Activated naive CD8-positive, alpha-beta T cell treated with anti-CD3 and anti-CD28 coated beads, Interleukin-2, amount 10 ng/mL, durations not matched to agents 7 days and 5 days (primary cell): ENCODE results near the gene CLN6. TPM values are rescaled to one million over a fixed set of nuclear protein-coding genes. Genes with fewer than 3 reads are reported as not detected.

ENCODE experiments used
- ATAC-seq: fragments of 150-1000 bp; cut with Tn5 transposase; one replicate; pipeline ENCODE4 v1.10.0; 2021; ENCODE audit warnings: low read depth, moderate library complexity
- POLR2A ChIA-PET: fragments of 350-600 bp; sonication (Branson Sonifier 250); formaldehyde crosslinking; loops from one replicate; lab custom pipeline; 2021; ENCODE audit warnings: antibody characterized with exemption; lab: Charles Lee
- DNase-seq: peaks from one replicate; pipeline ENCODE4 v3.0.0; 2021
- H3K27ac Mint-ChIP-seq: one replicate; pipeline ENCODE4 v1.8.0; 2022; ENCODE audit warnings: mild to moderate bottlenecking, mixed read lengths
- H3K27me3 Mint-ChIP-seq: one replicate; pipeline ENCODE4 v1.8.0; 2022; ENCODE audit warnings: mild to moderate bottlenecking, moderate library complexity, mixed read lengths
- H3K36me3 Mint-ChIP-seq: one replicate; pipeline ENCODE4 v1.8.0; 2021; ENCODE audit warnings: mild to moderate bottlenecking, mixed read lengths
- H3K4me1 Mint-ChIP-seq: one replicate; pipeline ENCODE4 v1.8.0; 2021; ENCODE audit warnings: mixed read lengths
- H3K4me3 Mint-ChIP-seq: one replicate; pipeline ENCODE4 v1.8.0; 2022; ENCODE audit warnings: mild to moderate bottlenecking, moderate library complexity, mixed read lengths
- H3K9me3 Mint-ChIP-seq: one replicate; pipeline ENCODE4 v1.8.0; 2021; ENCODE audit warnings: mixed read lengths
- total RNA-seq, 2 experiments: library from RNA; stranded (reverse); gene quantifications; one replicate each; pipeline ENCODE4 v1.2.3, GENCODE V29; 2021

The CLN6 gene
- total RNA-seq, 2 experiments from 2014 or later: 38.4 to 42.1 TPM

DNA sequence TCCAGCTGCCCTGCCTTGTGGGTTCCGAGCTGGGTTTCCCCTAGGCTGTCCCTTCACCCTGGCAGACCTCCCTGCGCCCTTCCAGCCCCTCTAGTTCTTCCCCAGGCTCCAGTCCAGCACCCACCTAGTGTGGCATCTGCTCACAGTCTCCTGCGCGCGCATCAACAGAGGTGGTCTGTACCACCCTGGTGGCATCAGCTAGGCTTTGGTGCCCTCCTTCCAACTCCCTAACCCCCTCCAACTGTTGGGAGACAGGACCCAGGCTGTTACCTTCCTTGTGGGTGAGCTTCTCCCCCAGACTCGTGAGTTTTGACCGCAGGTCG, 32.4 kb downstream of the CLN6 start:
- POLR2A ChIA-PET: interaction anchor here (0.7 kb wide), 1 partner anchor 80 kb away, joined by 3 read pairs; the partner anchor contains the start of gene FEM1B

DNA sequence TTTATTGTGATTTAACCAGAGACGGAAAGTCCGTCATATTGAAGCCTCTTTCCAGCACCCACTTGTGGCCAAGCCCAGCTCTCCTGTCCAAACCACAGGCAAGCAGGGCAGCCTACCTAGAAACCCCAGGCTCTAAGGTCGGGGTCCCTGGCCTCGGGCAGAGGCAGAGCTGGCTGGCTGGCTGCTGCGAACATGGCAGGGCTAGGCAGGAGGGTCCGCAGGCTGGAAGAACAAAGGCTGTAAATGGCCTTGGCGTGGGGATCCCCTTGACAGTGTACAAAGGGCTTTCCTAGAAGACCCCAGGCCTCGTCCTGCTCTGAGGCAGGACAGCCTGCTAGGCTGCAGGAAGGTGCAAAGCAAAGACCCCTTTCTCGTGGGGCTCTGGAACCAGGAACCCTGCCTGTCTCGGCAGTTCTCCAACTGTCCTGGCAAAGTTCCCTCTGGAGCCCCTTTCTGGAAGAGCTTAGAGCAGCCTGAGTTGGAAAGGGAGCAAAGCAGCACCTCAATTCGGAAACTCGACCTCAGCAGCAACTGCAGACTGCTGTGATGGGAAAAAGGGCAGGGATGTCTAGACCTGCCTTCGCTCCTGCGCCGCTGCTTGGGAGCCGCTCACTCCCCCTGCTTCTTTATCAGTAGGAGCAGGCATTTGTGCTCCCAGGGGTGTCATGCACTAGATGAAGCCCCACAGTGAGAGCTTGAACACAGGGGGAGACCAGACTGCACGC, 32.9 kb downstream of the CLN6 start:
- Mint-ChIP-seq H3K27me3 (no peaks in the 10 kb centered on the region), H3K4me3 (no peak overlapping the region), H3K36me3 (peaks cover 17% of the 10 kb centered on the region), H3K27ac (no peak overlapping the region), H3K4me1 (no peaks in the 10 kb centered on the region), H3K9me3 (no peaks in the 10 kb centered on the region)
- no peak for ATAC-seq
- no peak for DNase-seq
- POLR2A ChIA-PET: interaction anchor here (0.7 kb wide), 1 partner anchor 81 kb away, joined by 3 read pairs; the partner anchor contains the start of gene FEM1B

More for the DNA sequence above, 32.4 kb downstream of the CLN6 start:
- Mint-ChIP-seq H3K4me3 (no peak overlapping the region), H3K27me3 (no peaks in the 10 kb centered on the region), H3K4me1 (no peaks in the 10 kb centered on the region), H3K27ac (no peak overlapping the region), H3K9me3 (no peaks in the 10 kb centered on the region), H3K36me3 (peaks cover 17% of the 10 kb centered on the region)
- ATAC-seq: no peak
- DNase-seq: no peak

GRCh38 chr15:68195336-68196112, 34.0 kb downstream of the CLN6 start:
- DNase-seq (no peak), ATAC-seq (no peak)
- Mint-ChIP-seq H3K4me3 (no peak overlapping the region), H3K9me3 (no peaks in the 10 kb centered on the region), H3K36me3 (peaks cover 18% of the 10 kb centered on the region), H3K27me3 (no peaks in the 10 kb centered on the region), H3K4me1 (no peaks in the 10 kb centered on the region), H3K27ac (no peak overlapping the region)
- POLR2A ChIA-PET: interaction anchor here (1.3 kb wide), 1 partner anchor 34 kb away, joined by 8 read pairs; the partner anchor contains the start of gene CLN6

DNA sequence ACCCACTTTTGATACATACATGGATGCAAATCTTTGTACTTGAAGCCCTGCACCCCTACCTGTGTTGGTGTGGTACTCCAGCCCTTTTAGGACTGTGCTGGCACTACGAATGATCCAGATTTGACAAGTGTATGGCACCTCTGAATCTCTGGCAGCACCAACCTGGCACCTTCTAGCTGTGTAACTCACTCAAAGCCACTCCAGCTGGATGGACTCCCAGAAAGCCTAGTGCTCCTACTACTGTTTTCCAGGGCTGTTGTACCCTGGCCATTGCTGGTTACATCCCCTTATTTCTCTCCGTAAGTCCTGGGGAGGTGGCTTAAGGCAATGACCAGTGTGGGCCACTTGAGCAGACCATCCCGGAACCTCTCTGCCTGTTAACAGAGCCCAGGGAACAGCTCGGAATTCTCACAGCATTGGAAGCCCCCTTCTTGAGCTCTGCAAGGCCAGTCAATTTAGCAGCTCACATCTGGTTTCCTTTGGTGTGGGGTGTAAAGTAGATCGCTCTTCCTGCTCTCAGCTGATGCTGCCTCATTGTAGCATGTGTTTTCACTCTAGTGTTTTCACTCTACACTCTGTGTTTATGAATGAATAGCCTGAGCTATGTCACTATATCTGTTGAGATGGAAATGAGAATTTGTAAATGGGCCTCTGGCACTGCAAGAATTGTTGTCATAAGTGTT, 36.6 kb downstream of the CLN6 start:
- peaks cover 9% of the 10 kb centered on the region for H3K4me1 Mint-ChIP-seq
- no peak for DNase-seq
- no peak for ATAC-seq
- peaks cover 34% of the 10 kb centered on the region for H3K36me3 Mint-ChIP-seq
- H3K27ac Mint-ChIP-seq: peak overlapping the region; percentile 32
- H3K27me3 Mint-ChIP-seq: no peaks in the 10 kb centered on the region
- POLR2A ChIA-PET: no interaction called here
- H3K4me3 Mint-ChIP-seq: no peak overlapping the region
- H3K9me3 Mint-ChIP-seq: no peaks in the 10 kb centered on the region

DNA sequence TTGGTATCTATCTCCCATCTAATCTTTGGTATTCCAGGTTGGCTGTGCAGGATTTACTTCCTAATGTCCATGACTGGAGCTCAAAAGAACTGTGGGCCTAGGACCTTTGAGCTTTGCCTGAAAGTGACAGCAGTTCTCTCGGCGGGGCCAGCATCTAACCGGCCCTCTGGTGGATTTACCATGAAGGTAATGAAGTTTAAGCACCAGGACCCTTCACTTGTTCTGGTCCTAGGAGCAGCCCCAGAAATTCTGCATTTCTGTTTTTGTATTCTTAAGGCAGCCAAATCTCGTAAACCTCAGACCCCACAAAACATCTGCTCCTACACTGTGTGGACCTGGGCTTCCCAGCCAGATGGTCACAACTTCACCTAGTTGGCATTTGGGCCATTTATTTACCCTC, 37.4 kb downstream of the CLN6 start:
- no peak overlapping the region for H3K4me3 Mint-ChIP-seq
- POLR2A ChIA-PET: no interaction called here
- peaks cover 9% of the 10 kb centered on the region for H3K4me1 Mint-ChIP-seq
- peaks cover 35% of the 10 kb centered on the region for H3K36me3 Mint-ChIP-seq
- no peaks in the 10 kb centered on the region for H3K27me3 Mint-ChIP-seq
- no peaks in the 10 kb centered on the region for H3K9me3 Mint-ChIP-seq
- no peak overlapping the region for H3K27ac Mint-ChIP-seq
- ATAC-seq (no peak), DNase-seq (no peak)

DNA sequence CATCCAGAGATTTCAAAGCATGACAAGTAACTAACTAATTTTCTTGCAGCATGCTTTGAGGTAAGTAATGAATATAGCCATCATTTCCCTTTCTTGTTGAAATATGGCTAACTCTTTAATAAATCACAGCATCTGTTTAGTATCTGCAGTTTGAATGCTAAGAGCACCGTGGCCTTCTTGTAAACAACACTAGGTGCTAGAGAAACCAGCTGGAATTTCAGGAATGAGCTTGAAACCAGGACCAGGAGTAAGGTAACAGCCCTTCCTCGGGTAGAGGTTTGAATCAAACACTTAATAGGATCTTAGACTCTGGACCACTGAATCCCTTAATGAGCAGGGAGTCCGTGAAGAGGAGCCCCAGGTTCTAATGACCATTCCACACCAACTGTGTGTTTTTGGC, 38.0 kb downstream of the CLN6 start:
- Mint-ChIP-seq H3K9me3 (no peaks in the 10 kb centered on the region), H3K27me3 (no peaks in the 10 kb centered on the region), H3K36me3 (peaks cover 34% of the 10 kb centered on the region), H3K27ac (no peak overlapping the region), H3K4me3 (no peak overlapping the region), H3K4me1 (peaks cover 9% of the 10 kb centered on the region)
- ATAC-seq (no peak), DNase-seq (no peak)
- POLR2A ChIA-PET: no interaction called here

GRCh38 chr15:68190048-68190447, 39.5 kb downstream of the CLN6 start:
- ATAC-seq (no peak), DNase-seq (no peak)
- peaks cover 39% of the 10 kb centered on the region for H3K36me3 Mint-ChIP-seq
- H3K4me1 Mint-ChIP-seq: peaks cover 11% of the 10 kb centered on the region
- H3K4me3 Mint-ChIP-seq: no peak overlapping the region
- H3K27me3 Mint-ChIP-seq: no peaks in the 10 kb centered on the region
- POLR2A ChIA-PET: no interaction called here
- no peaks in the 10 kb centered on the region for H3K9me3 Mint-ChIP-seq
- no peak overlapping the region for H3K27ac Mint-ChIP-seq

DNA sequence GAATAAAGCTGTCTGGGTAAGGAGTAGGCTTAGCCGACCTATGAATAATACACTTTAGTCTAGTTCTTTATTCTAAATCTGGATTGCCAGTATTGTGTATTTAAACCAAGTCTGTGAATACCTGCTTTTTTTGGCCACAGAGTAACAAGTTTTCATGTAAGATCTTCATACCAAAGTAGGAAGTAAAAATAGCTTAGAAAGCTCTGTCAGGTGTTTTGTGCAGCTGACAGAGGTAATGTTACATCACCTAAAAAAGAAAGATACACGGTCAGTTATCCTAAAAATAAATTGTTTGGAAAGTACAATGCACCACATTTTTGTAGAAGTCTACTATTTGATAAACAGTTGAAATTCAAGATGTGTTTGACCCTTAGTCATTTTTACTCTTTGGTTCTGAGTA, 40.9 kb downstream of the CLN6 start:
- DNase-seq: no peak
- POLR2A ChIA-PET: no interaction called here
- H3K36me3 Mint-ChIP-seq: peaks cover 50% of the 10 kb centered on the region

GRCh38 chr15:68187559-68187958, 42.0 kb downstream of the CLN6 start:
- Mint-ChIP-seq H3K27me3 (no peaks in the 10 kb centered on the region), H3K9me3 (no peaks in the 10 kb centered on the region), H3K4me3 (no peak overlapping the region), H3K4me1 (peaks cover 12% of the 10 kb centered on the region), H3K36me3 (peaks cover 50% of the 10 kb centered on the region), H3K27ac (no peak overlapping the region)
- POLR2A ChIA-PET: no interaction called here
- no peak for ATAC-seq
- DNase-seq: no peak

More for the DNA sequence above, 40.9 kb downstream of the CLN6 start:
- Mint-ChIP-seq H3K4me1 (peaks cover 12% of the 10 kb centered on the region), H3K4me3 (no peak overlapping the region), H3K27me3 (no peaks in the 10 kb centered on the region), H3K27ac (no peak overlapping the region), H3K9me3 (no peaks in the 10 kb centered on the region)
- no peak for ATAC-seq

DNA sequence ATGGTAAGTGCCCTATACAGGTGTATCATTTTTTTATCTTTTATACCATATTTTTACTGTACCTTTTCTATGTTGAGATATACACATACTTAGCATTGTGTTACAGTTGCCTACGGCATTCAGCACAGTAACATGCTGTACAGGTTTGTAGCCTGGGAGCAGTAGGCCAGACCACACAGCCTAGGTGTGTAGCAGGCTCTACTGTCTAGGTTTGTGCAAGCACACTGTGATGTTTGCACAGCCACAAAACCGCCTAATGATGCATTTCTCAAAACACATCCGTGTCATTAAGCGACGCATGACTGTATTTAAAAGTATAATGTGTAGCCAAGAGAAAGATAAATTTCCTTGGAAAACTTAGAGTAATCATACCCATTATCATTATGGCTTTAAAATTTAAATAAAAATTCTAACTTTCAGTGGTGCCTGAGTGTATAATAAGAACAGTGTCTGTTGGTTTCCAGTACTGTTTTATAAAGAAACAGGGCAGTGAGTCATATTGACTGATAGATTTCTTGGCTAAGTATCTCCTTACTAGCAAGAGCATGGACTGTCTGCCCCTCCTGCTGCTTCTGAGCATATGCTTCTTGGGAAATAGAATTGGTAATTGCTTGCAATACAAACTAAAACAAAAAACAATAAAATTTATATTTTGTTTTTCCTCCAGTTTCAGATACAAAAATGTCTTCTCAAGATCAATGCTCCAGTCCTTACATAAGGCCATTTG, 42.7 kb downstream of the CLN6 start:
- POLR2A ChIA-PET: no interaction called here

GRCh38 chr15:68184616-68185480, 44.7 kb downstream of the CLN6 start:
- Mint-ChIP-seq H3K27ac (peak overlapping the region; percentile 2), H3K36me3 (peaks cover 49% of the 10 kb centered on the region)

More for the DNA sequence above, 42.7 kb downstream of the CLN6 start:
- H3K27ac Mint-ChIP-seq: no peak overlapping the region
- H3K27me3 Mint-ChIP-seq: no peaks in the 10 kb centered on the region
- H3K4me1 Mint-ChIP-seq: peaks cover 12% of the 10 kb centered on the region
- no peak for DNase-seq
- no peaks in the 10 kb centered on the region for H3K9me3 Mint-ChIP-seq
- peaks cover 48% of the 10 kb centered on the region for H3K36me3 Mint-ChIP-seq
- ATAC-seq: no peak
- no peak overlapping the region for H3K4me3 Mint-ChIP-seq

GRCh38 chr15:68183616-68184315, 45.8 kb downstream of the CLN6 start:
- H3K4me1 Mint-ChIP-seq: peaks cover 4% of the 10 kb centered on the region
- no peak overlapping the region for H3K27ac Mint-ChIP-seq
- ATAC-seq (no peak), DNase-seq (no peak)
- H3K36me3 Mint-ChIP-seq: peaks cover 48% of the 10 kb centered on the region
- no peak overlapping the region for H3K4me3 Mint-ChIP-seq
- POLR2A ChIA-PET: no interaction called here
- no peaks in the 10 kb centered on the region for H3K9me3 Mint-ChIP-seq
- no peaks in the 10 kb centered on the region for H3K27me3 Mint-ChIP-seq

More at GRCh38 chr15:68184616-68185480, 44.7 kb downstream of the CLN6 start:
- ATAC-seq (no peak), DNase-seq (no peak)
- Mint-ChIP-seq H3K4me1 (peaks cover 6% of the 10 kb centered on the region), H3K4me3 (no peak overlapping the region), H3K9me3 (no peaks in the 10 kb centered on the region), H3K27me3 (no peaks in the 10 kb centered on the region)
- POLR2A ChIA-PET: no interaction called here
